HG03439 (cell line): Measurements from ENCODE around the gene CEP120.
"Not testable (repeated sequence)": the region's sequence is repeated elsewhere in the genome, so short reads cannot be mapped to it uniquely, and the experiment has no call there.

Experiments used
- ATAC-seq: cut with Tn5 transposase; IDR thresholded peaks from one replicate; pipeline ENCODE4 v1.9.1; 2021; ENCODE audit warnings: mild to moderate bottlenecking, moderate library complexity; ENCODE audit not compliant: unreplicated experiment

The CEP120 gene

DNA sequence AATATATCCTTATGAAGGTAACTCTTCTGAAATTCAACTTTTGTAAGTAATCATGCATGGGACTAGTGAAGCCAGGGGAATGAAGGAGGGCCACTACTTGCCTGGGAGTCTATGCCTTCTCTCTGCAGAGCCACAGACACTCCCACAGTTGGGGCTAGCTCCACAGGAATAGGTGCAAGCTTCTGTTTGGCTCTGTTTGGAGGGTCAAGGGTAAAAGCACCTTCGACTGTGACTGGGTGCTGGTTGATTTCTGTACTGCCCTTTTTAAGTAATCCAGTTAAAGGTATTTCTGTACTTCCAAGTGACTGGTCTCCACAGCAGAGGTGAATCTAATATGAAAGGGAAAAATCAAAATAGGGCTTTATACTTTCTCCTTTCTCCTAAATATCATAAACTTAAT, 32.2 kb downstream of the CEP120 start:
- ATAC-seq = no peak

DNA sequence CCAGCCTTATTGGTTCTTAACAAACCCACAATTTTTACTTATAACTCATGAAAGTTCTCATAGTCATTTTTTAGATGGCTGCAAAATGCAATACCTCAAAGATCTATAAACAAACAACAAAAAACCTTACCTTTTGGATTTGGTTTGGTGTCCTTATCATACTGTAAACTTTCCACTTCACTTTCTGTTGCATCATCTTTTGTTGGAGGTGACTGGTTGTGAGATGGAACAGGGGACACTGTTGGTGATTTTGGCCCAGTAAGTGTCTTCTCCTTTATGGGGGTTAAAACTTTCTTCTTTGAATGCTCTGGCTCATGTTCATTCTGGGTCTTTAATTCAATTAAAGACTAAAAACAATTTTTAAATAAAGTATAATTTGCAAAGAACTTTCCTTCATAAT, 33.4 kb downstream of the CEP120 start:
- no peak for ATAC-seq

DNA sequence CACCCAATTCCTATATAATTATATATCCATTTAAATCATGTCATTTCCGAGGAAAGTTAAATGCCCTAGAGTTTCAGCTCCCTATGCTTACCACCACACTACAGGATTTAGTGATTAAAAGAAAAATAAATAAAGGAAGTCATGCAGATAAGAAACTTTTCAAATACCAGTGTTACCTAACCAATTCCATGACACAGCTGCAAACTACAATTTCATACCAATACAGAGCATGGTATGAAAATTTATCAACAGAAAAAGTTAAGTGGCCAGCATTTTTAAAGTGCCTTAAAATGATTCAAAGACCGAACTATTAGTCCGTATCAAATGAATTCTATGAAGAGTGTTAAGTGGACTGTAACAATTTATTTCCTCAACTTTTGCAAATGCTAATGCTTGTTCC, 35.9 kb downstream of the CEP120 start:
- no peak for ATAC-seq

DNA sequence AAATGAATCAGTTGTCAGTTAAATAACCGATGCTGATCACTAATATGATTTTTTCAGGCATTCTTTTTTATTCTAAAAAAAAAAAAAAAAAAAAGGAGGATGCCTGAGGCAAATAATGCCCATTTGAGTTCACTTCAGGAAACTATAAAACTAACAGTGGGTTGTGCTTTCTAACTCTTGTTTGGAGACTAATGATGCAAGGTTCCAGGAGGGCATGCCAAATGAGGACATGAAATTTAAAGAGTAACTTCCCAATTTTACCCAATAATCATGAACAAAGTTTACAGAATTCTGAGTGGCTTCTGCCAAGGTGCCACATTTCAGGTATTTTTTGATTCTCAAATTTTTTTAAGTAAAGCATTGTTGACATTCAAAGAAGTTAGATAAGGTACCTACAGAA, 41.0 kb downstream of the CEP120 start:
- no peak for ATAC-seq

DNA sequence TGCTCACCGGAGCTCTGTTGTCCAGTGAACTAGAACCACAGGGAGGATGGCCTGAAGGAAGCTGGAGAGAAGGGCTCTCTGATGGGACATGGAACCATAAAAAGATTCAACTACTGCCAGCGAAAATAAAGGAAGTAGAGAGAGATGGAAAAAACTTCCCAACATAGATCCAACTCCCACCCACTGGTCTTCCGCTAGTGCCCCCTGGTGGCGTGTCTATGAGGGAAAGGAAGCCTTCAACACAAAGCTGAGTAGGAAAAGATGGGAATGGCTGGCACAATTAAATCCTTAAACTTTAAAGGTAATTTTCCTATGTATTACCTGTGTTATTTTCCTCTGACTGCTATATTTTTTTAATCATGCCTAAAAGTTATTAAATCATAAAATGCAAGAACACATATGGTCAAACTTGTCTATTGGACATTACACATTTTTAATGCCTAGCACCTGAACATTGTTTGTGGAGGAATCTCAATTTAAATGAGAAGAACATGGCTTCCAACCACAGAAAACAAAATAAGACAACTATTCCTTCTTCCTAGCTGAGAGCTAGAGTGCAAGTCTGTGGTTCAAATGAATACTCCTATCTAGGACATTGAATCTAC, 51.5 kb downstream of the CEP120 start:
- ATAC-seq = no peak

DNA sequence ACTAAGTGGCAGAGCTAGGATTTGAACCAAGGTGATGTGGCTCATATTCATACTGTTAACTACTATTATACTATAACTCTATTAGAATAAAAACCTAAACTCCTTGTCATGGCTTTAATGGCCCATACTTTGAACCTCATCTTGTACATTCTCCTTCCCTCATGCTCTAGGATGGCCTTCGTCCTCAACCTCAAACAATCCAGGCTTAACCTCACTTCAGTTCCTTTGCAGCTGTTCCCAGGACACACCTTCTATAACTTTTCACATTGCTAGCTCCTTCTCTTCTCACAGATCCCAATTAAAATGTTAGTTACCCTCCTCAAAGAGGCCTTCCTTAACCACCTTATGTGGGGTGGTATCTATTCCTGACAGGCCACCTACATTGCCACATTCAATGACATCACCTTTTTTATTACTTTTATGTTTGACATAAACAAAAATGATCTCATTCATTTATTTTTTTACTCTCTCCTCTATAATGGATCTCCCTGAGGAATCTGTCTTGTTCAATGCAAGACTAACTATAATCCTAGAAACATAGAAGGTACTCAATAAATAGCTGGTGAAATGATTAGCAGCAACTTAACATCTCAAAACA, 53.7 kb downstream of the CEP120 start:
- ATAC-seq = no peak

DNA sequence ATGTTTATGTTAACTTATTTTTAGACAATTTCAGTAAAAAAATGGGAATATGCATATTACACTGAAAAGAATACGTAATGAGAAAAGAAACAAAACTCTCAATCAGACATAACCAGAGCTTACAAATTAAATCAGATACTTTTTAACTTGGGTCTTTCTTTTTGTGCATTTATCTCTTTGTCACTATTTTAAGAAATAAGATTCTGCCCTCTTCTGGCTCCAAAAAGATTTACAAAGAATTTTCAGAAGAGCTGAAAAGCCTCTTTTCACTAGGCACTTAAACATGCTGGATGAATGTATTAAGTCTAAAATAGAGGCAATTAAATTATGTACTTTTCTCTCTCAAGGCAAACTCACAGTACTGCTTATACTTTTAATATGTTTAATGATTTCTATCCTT, 55.5 kb downstream of the CEP120 start:
- ATAC-seq = no peak

DNA sequence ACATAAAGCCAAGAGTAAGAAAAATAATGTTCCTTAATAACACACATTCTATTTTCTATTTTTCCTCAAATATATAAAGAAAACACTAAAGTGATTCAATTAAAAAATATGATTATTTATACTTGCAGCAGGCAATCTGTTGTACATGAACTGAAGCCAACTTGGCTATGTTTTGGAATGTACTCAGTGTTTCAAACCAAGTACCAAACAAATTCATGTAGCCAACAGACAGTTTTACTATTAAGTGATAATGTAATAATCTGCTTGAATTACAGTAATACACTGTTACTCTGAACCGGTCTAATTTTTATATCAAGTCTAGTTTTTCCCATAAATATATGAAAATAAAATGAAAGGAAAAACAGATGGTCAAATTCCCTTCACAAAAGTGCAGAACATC, 58.0 kb downstream of the CEP120 start:
- no peak for ATAC-seq

DNA sequence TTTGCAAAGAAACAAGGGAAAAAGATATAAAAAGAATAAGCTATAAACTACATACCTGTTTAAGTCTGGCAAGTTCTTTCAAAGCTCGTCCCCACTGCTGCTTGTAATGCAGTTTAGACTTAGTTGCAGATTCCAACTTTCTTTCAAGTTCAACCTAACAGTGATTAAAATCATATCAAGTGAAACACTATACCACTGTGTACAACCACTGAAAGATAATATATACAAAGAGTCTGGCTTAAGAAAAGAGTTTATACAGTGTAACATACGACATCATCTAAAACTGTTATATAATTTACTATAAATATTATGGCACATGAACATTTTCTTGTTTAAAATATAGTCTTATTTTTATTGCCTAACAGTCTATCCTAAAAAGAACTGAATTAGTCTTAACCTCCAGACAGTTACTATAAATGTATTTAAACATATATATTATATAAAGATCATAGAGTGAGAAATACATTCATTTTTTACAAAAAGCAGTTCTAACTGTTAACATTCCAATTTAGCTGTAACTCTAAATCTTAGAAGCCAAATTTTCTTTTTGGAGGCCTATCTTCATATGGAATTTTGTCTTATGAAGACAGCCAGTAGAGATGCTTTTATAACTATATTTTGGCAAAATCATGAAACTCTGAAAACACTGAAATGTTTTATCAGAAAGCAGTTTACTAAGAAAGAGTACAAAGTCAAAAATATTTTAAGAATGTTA, 58.6 kb downstream of the CEP120 start:
- no peak for ATAC-seq

DNA sequence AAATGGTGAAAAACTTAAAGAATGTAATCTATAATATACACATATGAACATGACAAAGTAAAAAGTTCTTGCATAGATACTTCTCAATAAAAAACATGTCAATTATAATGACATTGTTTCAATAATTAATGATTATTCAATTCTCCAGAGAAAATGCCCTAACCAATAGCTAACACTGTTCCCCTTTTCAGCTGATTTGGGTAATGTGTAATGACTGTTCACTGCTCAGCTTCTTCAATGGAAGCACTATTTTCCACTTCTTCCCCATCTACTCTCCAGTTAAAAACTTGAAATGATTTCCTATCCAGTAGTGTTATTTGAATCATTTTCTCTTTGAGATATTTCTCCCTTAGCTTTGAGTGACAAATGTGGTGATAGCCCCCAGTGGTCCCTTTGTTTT, 62.3 kb downstream of the CEP120 start:
- ATAC-seq = no peak

DNA sequence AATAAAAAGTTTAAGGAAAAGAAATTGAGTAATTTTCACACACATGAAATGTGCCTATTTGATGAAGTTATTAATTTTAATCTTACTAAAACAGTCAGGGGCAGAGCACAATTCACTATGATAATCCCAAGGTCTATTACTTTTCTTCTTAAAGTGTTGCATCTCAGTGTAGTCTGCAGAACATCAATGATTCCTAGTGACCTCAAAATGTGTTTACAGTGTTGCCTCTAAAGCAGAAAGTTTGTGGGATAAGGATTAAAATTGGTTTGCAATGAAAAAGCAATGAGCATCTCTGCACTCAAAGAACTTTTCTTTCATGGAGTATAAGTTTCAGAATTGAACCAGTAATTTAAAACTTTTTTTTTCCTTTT, 63.0 kb downstream of the CEP120 start:
- ATAC-seq = no peak

DNA sequence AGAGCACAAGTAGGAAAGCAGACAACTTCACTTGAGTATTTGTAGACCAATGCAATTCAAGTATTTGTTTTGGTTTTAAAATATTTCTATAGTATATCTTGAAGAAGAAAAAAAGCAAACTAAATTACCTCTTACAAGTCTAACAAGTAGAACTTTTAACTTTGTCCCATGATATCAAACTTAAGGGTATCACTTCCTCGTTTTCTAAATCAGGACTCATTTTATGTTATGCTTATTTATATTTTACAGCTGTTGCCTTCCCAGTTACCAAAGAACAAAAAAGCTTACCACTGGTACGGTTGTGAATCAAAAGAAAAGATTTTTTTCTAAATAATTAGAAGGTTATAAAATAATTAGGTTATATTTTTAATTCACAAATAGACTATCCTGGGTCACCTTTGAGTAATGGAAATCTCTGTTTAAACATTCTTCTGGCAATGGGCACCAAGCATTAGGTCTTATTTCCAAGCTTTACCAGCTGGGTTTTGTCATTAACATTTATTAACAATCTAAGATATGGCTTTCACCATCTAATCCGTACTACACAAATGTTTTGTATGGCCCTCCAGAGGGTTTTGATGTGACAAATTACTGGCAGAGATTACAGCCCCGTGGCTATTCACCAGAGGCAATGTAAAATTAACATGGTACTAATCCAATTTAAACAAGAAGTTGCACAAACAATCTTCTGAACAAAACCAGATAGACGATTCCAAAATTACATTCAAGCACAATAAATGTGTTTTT, 63.6 kb downstream of the CEP120 start:
- ATAC-seq = no peak

DNA sequence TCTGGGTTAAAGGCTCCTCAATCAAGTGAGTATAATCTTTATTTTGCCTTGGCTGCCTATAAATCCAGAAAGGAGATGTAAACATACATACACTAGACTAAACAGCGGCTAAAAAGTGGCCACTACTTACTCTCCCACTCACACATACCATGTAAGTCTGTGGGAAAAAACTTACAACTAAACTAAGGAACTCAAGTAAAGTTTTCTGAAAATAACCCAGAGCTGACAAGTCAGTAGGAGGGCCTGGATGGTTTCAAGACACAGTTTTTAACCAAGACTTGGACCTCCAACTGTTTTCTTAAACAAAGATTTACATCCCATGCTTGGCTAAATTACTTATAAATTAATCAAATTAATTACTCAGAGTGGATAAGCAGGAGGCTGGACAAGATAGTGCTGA, 64.5 kb downstream of the CEP120 start:
- no peak for ATAC-seq

DNA sequence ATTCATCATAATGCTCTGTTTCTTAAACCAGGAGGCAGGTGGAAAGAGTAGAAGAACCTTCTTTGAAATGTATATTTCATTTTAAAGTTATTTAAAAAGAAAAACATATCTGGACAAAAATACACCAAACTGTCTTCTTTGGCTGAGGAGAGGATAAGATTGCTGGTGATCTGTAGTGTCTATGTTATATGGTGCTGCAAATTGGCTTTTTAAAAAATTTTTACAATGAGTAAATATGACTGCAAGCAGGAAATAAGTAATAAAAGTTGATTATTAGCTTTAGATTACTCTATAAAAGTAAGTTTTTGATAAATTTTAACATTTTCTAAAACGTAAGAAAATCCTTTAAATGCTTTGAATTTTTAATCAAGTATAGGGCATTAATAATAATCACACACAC, 64.9 kb downstream of the CEP120 start:
- ATAC-seq = no peak

DNA sequence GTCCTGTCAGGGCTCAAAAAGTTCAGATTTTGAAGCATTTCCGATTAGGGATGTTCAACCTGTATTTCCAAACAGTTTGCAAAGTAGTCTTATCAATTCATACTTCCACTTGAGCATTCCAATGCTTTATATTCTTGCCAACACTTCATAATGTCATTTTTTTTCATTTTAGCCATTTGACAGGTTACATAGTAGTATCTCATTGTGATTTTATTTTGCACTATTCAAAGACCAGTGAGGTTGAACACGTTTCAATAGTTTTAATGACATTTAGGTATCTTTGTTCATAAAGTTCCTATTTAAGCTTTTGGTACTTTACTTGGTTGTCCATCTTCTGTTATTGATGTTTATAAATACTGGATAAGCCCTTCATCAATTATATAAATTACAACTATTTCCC, 71.4 kb downstream of the CEP120 start:
- ATAC-seq = no peak

DNA sequence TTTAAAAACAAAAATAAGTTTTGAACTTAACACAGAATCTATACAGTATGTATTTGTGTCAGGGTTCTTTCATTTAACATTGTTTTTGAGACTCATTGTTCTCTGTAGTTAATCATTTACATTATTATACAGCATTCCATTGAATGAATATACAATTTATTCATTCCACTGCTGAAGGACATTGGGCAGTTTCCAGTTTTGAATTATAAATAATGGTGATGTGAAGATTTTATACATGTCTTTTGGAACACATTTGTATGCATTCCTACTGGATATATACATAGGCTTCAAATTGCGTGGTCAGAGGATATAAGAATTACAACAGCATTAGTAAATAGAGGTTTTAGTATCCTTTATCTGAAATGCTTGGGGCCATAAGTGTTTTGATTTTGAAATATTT, 72.0 kb downstream of the CEP120 start:
- no peak for ATAC-seq

DNA sequence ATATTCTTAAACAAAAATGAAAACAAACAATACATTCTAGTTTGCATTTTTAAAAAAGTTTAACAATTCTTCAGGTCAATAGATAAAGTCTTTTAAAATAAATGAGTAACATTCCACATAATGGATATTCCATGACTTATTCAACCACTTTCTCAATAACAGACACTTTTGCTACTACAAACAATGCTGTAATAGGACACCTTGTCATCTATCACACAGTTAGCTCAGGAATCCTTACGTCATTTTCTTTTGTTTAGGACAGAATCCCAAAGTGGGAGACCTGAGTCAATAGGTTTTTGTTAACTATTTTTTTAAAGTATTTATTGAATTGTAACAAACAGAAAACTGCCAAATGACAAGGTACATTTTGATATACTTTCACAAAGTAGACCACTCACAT, 72.5 kb downstream of the CEP120 start:
- no peak for ATAC-seq

DNA sequence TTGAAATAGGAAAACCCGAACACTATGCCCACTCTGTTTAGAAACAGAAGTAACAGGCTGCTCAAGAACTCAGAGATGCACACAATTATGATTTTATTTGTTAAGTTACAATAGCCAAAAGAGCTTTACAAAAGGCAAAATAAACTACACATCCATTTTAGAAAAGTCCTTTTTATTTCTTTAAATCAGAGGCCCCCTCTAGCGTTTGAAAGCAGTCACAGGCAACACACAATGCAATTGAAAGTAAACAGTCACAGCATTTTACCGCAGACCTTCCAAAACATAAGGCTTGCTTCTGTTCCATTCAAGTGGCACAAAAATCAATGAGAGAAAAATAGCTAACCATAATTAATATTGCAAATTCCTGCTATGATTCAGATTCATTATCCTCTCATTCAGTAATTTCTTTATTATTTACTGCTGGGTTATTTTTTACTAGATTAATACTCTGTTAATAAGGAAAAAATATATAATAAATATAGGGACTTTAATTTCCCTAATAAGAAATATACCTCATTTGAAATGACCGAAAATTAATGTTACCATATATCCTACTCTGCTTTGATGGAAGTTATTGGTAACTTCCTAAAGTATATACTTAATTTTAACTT, 78.3 kb downstream of the CEP120 start:
- ATAC-seq = no peak

DNA sequence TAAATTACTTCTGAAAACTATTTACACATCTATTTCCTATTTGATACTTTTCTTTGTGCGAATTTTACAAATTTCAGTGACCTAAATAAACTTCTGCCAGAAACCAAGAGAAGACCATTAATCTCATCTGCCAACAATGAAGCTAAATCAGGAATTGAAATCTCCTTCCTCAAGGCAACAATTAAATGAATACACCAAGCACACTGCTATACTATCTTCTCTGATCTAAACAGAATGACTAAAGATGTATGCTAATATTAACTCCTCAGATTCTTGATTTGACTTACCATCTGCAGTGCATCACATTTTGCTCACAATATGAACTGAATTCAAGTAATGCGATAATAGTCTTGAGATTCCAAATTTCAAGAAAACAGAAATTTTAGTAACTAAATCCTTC, 82.3 kb downstream of the CEP120 start:
- ATAC-seq = no peak

DNA sequence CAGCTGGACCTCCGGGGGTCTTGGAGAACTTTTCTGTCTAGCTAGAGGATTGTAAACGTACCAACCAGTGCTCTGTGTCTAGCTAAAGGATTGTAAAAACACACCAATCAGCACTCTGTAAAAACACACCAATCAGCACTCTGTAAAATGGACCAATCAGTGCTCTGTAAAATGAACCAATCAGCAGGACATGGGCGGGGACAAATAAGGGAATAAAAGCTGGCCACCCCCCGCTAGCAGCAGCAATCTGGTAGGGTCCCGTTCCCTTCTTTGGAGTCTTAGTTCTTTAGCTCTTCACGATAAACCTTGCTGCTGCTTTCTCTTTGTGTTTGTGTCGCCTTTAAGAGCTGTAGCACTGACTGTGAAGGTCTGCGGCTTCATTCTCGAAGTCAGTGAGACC, 114.8 kb downstream of the CEP120 start:
- not testable (repeated sequence) for ATAC-seq

DNA sequence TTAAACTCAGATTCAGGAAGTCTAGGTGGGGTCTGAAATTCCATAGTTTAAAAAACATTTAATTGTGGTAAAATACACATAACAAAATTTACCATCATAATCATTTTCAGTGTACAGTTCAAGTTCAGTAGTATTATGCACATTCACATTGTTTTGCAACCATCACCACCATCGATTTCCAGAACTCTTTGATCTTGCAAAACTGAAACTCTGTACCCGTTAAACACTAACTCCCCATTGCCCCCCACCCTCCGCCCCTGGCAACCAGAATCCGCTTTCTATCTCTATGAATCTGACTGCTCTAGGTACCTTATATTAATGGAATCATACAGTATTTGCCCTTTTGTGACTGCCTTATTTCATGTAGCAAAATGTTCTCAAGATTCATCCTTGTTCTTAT, 117.5 kb downstream of the CEP120 start:
- no peak for ATAC-seq
